ENCODE measurements around the gene FAM181A. TPM values are rescaled to one million over a fixed set of nuclear protein-coding genes. Genes with fewer than 3 reads are reported as not detected.
A peak's percentile ranks its signal among the peaks of the same experiment; 100 is the strongest.

Gene FAM181A
- total RNA-seq, 1 donor from 2014 or later: not detected

GRCh38 chr14:93978735-93979134 is 51.6 kb downstream of the FAM181A start:
- TF ChIP-seq, protein P1, sequence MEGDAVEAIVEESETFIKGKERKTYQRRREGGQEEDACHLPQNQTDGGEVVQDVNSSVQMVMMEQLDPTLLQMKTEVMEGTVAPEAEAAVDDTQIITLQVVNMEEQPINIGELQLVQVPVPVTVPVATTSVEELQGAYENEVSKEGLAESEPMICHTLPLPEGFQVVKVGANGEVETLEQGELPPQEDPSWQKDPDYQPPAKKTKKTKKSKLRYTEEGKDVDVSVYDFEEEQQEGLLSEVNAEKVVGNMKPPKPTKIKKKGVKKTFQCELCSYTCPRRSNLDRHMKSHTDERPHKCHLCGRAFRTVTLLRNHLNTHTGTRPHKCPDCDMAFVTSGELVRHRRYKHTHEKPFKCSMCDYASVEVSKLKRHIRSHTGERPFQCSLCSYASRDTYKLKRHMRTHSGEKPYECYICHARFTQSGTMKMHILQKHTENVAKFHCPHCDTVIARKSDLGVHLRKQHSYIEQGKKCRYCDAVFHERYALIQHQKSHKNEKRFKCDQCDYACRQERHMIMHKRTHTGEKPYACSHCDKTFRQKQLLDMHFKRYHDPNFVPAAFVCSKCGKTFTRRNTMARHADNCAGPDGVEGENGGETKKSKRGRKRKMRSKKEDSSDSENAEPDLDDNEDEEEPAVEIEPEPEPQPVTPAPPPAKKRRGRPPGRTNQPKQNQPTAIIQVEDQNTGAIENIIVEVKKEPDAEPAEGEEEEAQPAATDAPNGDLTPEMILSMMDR (IDR thresholded peaks at IDR 0.05): no peak
- intact Hi-C loops (cut with micrococcal nuclease): loop anchor here (1.0 to 10.0 kb wide), 6 partner anchors 11 to 774 kb away; partner anchors contain the start of genes GON7 and UBR7
- Mint-ChIP-seq H3K27me3 (peaks cover 33% of the 10 kb centered on the region), H3K27ac (peak overlapping the region; percentile 68), H3K36me3 (ENCODE audit: low read depth) (no peaks in the 10 kb centered on the region), H3K4me1 (peaks cover 40% of the 10 kb centered on the region), H3K4me3 (peak overlapping the region; percentile 41), H3K9me3 (no peaks in the 10 kb centered on the region)
- ATAC-seq (ENCODE audit: low read depth): no peak
- DNase-seq: no peak
- POLR2A ChIA-PET: interaction anchor here (0.7 to 2.0 kb wide), 12 partner anchors 8 to 103 kb away, joined by 3 to 22 read pairs (median 6); partner anchors contain the start of genes CCDC197, DDX24 and IFI27L1
- CTCF ChIA-PET: interaction anchor here (1.1 to 13.3 kb wide), 5 partner anchors 10 to 158 kb away, joined by 3 to 498 read pairs (median 5); no protein-coding TSS in a partner anchor

Other genes starting within 250 kb of the FAM181A start
- not detected in 2 replicates for gene PRIMA1, start 138.9 kb upstream of the FAM181A start, total RNA-seq
- gene ASB2, start 49.2 kb downstream of the FAM181A start, total RNA-seq: 2.7 and 3.1 TPM in 2 replicates
- not detected in 2 replicates for gene CCDC197, start 70.0 kb downstream of the FAM181A start, total RNA-seq
- gene OTUB2, start 99.0 kb downstream of the FAM181A start, total RNA-seq: 0.12 TPM in 1 of 2 replicates, not detected in the other
- 169 and 179 TPM in 2 replicates for gene DDX24, start 153.9 kb downstream of the FAM181A start, total RNA-seq
- gene IFI27L1, start 154.0 kb downstream of the FAM181A start, total RNA-seq: 9.2 and 11.4 TPM in 2 replicates
- gene IFI27, start 183.4 kb downstream of the FAM181A start, total RNA-seq: 0.64 TPM in 1 of 2 replicates, not detected in the other
- 37.0 and 37.3 TPM in 2 replicates for gene IFI27L2, start 202.3 kb downstream of the FAM181A start, total RNA-seq
- 0.22 TPM in 1 of 2 replicates, not detected in the other for gene PPP4R4, start 247.0 kb downstream of the FAM181A start, total RNA-seq